HEK293 (cell line): ENCODE measurements around the gene CTNNBL1.

Experiments used
- CTCF ChIA-PET: fragments of 350-600 bp; formaldehyde crosslinking; extraction: SDS; loops from one replicate; lab custom pipeline; 2021; ENCODE audit warnings: antibody characterized with exemption; lab: Yijun Ruan, JAX
- POLR2A ChIA-PET: fragments of 300-600 bp; formaldehyde crosslinking; extraction: SDS; loops from one replicate; lab custom pipeline; 2020; ENCODE audit warnings: antibody characterized with exemption, inconsistent platforms; lab: Yijun Ruan, JAX
- H3K27ac ChIP-seq: fragments of 200-500 bp; sonication (Bioruptor generic); 2 replicates; pipeline ENCODE4 v1.5.1; 2014; ENCODE audit warnings: low read depth, low read length, control low read depth, inconsistent platforms; ENCODE audit errors: extremely low read depth
- H3K36me3 ChIP-seq, 2 experiments: fragments of 200-500 bp in 1 of 2; sonication (Bioruptor generic) in 1 of 2; 1 replicate in 1 of 2; 2 replicates in 1 of 2; pipeline ENCODE4 v1.5.1; 2014 to 2017; ENCODE audit warnings: inconsistent platforms in 2 of 2, low read length in 2 of 2; ENCODE audit not compliant: control insufficient read depth in 2 of 2, insufficient read depth in 1 of 2
- H3K4me1 ChIP-seq: fragments of 200-500 bp; sonication (Bioruptor generic); 2 replicates; pipeline ENCODE4 v1.5.1; 2014; ENCODE audit warnings: mild to moderate bottlenecking, low read length, inconsistent platforms; ENCODE audit not compliant: control insufficient read depth, insufficient read depth
- H3K4me3 ChIP-seq: 2 replicates; pipeline ENCODE4 v1.5.1; 2011; ENCODE audit warnings: low read depth, mild to moderate bottlenecking, control low read depth, low read length, moderate library complexity
- H3K9me3 ChIP-seq: fragments of 200-500 bp; sonication (Bioruptor generic); 2 replicates; pipeline ENCODE4 v1.5.1; 2014; ENCODE audit warnings: low read depth, low read length, inconsistent platforms; ENCODE audit not compliant: control insufficient read depth, insufficient read depth
- EGR2 ChIP-seq: fragments of 450-650 bp; formaldehyde crosslinking; IDR thresholded peaks from 2 replicates; pipeline ENCODE4 v1.5.1; 2016; ENCODE audit warnings: low read depth, missing biosample characterization, missing genetic modification characterization
- IKZF3 ChIP-seq: fragments of 450-650 bp; IDR thresholded peaks from 2 replicates; pipeline ENCODE4 v1.5.0; 2018; ENCODE audit warnings: missing biosample characterization, mild to moderate bottlenecking, missing genetic modification characterization, moderate library complexity
- KLF10 ChIP-seq: fragments of 450-650 bp; IDR thresholded peaks from 2 replicates; pipeline ENCODE4 v1.5.1; 2018; ENCODE audit warnings: missing biosample characterization, mild to moderate bottlenecking, missing genetic modification characterization
- PRDM1 ChIP-seq: fragments of 450-650 bp; formaldehyde crosslinking; IDR thresholded peaks from 2 replicates; pipeline ENCODE4; 2016; ENCODE audit warnings: missing biosample characterization, missing genetic modification characterization
- RBAK ChIP-seq: fragments of 450-650 bp; formaldehyde crosslinking; IDR thresholded peaks from 2 replicates; pipeline ENCODE4 v1.5.1; 2016; ENCODE audit warnings: missing biosample characterization, missing genetic modification characterization
- SP2 ChIP-seq: fragments of 450-650 bp; formaldehyde crosslinking; IDR thresholded peaks from 2 replicates; pipeline ENCODE4 v1.5.1; 2016; ENCODE audit warnings: missing biosample characterization, missing genetic modification characterization
- SP7 ChIP-seq: fragments of 450-650 bp; formaldehyde crosslinking; IDR thresholded peaks from 2 replicates; pipeline ENCODE4 v1.5.1; 2016; ENCODE audit warnings: missing biosample characterization, missing genetic modification characterization
- YY2 ChIP-seq: fragments of 450-650 bp; formaldehyde crosslinking; IDR thresholded peaks from 2 replicates; pipeline ENCODE4 v1.5.1; 2016; ENCODE audit warnings: missing biosample characterization, missing genetic modification characterization
- ZBTB20 ChIP-seq: fragments of 450-650 bp; formaldehyde crosslinking; IDR thresholded peaks from 2 replicates; pipeline ENCODE4 v1.5.1; 2016; ENCODE audit warnings: missing biosample characterization, missing genetic modification characterization
- ZNF114 ChIP-seq: fragments of 450-650 bp; formaldehyde crosslinking; IDR thresholded peaks from 2 replicates; pipeline ENCODE4 v1.5.0; 2017; ENCODE audit warnings: missing biosample characterization, missing genetic modification characterization
- ZNF146 ChIP-seq: fragments of 450-650 bp; formaldehyde crosslinking; IDR thresholded peaks from 2 replicates; pipeline ENCODE4 v1.5.1; 2016; ENCODE audit warnings: missing biosample characterization, missing genetic modification characterization
- ZNF223 ChIP-seq: fragments of 450-650 bp; formaldehyde crosslinking; IDR thresholded peaks from 2 replicates; pipeline ENCODE4 v1.5.1; 2016; ENCODE audit warnings: missing biosample characterization, missing genetic modification characterization
- ZNF274 ChIP-seq, 2 experiments: fragments of 200-500 bp in 1 of 2; fragments of 450-650 bp in 1 of 2; sonication (Bioruptor generic) in 1 of 2; formaldehyde crosslinking in 1 of 2; IDR thresholded peaks; 2 replicates each; pipeline versions ENCODE4 v1.5.1 to v1.6.1; 2014 to 2016; ENCODE audit warnings: borderline replicate concordance in 1 of 2, inconsistent platforms in 1 of 2, low read length in 1 of 2, missing biosample characterization in 1 of 2, missing genetic modification characterization in 1 of 2
- ZNF366 ChIP-seq: fragments of 450-650 bp; formaldehyde crosslinking; conservative IDR thresholded peaks from 2 replicates; pipeline ENCODE4 v1.5.1; 2016; ENCODE audit warnings: missing biosample characterization, missing genetic modification characterization
- ZNF423 ChIP-seq: fragments of 450-650 bp; formaldehyde crosslinking; IDR thresholded peaks from 2 replicates; pipeline ENCODE4 v1.5.1; 2016; ENCODE audit warnings: missing biosample characterization, missing genetic modification characterization
- ZNF426 ChIP-seq: fragments of 450-650 bp; formaldehyde crosslinking; IDR thresholded peaks from 2 replicates; pipeline ENCODE4 v1.5.1; 2017; ENCODE audit warnings: missing biosample characterization, missing genetic modification characterization, mild to moderate bottlenecking, inconsistent platforms, moderate library complexity
- ZNF433 ChIP-seq: fragments of 450-650 bp; formaldehyde crosslinking; IDR thresholded peaks from 2 replicates; pipeline ENCODE4 v1.5.1; 2016; ENCODE audit warnings: missing biosample characterization, missing genetic modification characterization, low read depth
- ZNF544 ChIP-seq: fragments of 450-650 bp; formaldehyde crosslinking; IDR thresholded peaks from 2 replicates; pipeline ENCODE4 v1.5.0; 2017; ENCODE audit warnings: missing biosample characterization, missing genetic modification characterization
- ZNF600 ChIP-seq: fragments of 450-650 bp; formaldehyde crosslinking; IDR thresholded peaks from 2 replicates; pipeline ENCODE4 v1.5.1; 2016; ENCODE audit warnings: missing biosample characterization, missing genetic modification characterization
- ZNF621 ChIP-seq: fragments of 450-650 bp; formaldehyde crosslinking; IDR thresholded peaks from 2 replicates; pipeline ENCODE4 v1.5.1; 2017; ENCODE audit warnings: missing biosample characterization, missing genetic modification characterization
- ZNF658 ChIP-seq: fragments of 450-650 bp; formaldehyde crosslinking; IDR thresholded peaks from 2 replicates; pipeline ENCODE4; 2016; ENCODE audit warnings: missing biosample characterization, missing genetic modification characterization
- ZNF707 ChIP-seq: fragments of 450-650 bp; formaldehyde crosslinking; IDR thresholded peaks from 2 replicates; pipeline ENCODE4 v1.5.1; 2016; ENCODE audit warnings: missing biosample characterization, missing genetic modification characterization
- ZNF768 ChIP-seq: fragments of 450-650 bp; formaldehyde crosslinking; IDR thresholded peaks from 2 replicates; pipeline ENCODE4 v1.5.1; 2018; ENCODE audit warnings: missing biosample characterization, mild to moderate bottlenecking, missing genetic modification characterization
- ZNF776 ChIP-seq: fragments of 450-650 bp; formaldehyde crosslinking; IDR thresholded peaks from 2 replicates; pipeline ENCODE4 v1.5.0; 2017; ENCODE audit warnings: missing biosample characterization, missing genetic modification characterization, borderline replicate concordance
- ZNF830 ChIP-seq: fragments of 450-650 bp; IDR thresholded peaks from 2 replicates; pipeline ENCODE4 v1.5.0; 2018; ENCODE audit warnings: missing biosample characterization, missing genetic modification characterization, low read depth, mild to moderate bottlenecking, moderate library complexity
- TF ChIP-seq, protein P1 (sequence below): fragments of 450-650 bp; formaldehyde crosslinking; conservative IDR thresholded peaks from 2 replicates; pipeline ENCODE4 v1.5.1; 2016; ENCODE audit warnings: low read depth, missing biosample characterization, missing genetic modification characterization
- TF ChIP-seq, protein P2 (sequence below): fragments of 450-650 bp; formaldehyde crosslinking; IDR thresholded peaks from 2 replicates; pipeline ENCODE4; 2016; ENCODE audit warnings: missing biosample characterization, missing genetic modification characterization
- TF ChIP-seq, protein P3 (sequence below): fragments of 450-650 bp; formaldehyde crosslinking; IDR thresholded peaks from 2 replicates; pipeline ENCODE4 v1.5.1; 2017; ENCODE audit warnings: missing biosample characterization, missing genetic modification characterization

The CTNNBL1 gene

DNA sequence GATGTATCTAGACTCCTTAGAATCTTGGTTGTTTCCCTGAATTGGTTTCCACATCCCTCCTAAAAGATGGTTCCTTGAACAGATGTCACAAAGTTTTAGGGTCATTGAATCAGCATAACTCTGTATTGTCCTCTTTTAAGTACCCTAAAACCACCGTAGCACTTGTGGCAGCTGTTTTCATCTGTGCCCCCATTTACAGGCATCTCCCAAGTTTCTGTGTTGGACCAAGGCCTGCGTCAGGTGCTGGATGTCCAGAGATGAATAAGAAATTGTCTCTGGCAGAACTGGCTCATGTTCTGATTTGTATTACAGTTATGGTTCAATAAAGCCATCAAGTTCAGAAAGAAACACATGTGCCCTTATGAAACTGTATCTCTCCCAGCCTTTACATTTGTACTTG lies 48.3 kb downstream of the CTNNBL1 start:
- POLR2A ChIA-PET, result no interaction called here
- CTCF ChIA-PET, result interaction anchor here (1.2 kb wide), 1 partner anchor 16 kb away, joined by 4 read pairs; no protein-coding TSS in a partner anchor
- Histone ChIP-seq H3K27ac (no peak overlapping the region), H3K36me3 (peaks cover 10 to 37% of the 10 kb centered on the region in 2 experiments), H3K4me3 (no peak overlapping the region)
- TF ChIP-seq ZNF707 (no peak), ZNF600 (no peak), KLF10 (tag by site-specific recombination) (no peak), EGR2 (no peak), PRDM1 (no peak), ZNF274 (IDR thresholded peaks at IDR 0.05; ENCODE audit: low read length) (no peak), ZNF274 (tag by site-specific recombination; IDR thresholded peaks at IDR 0.05; ENCODE audit: borderline replicate concordance) (no peak), ZBTB20 (tag by site-specific recombination) (no peak), ZNF621 (tag by site-specific recombination) (no peak), ZNF114 (tag by site-specific recombination) (no peak), ZNF544 (tag by site-specific recombination) (no peak)
- TF ChIP-seq, protein P1, sequence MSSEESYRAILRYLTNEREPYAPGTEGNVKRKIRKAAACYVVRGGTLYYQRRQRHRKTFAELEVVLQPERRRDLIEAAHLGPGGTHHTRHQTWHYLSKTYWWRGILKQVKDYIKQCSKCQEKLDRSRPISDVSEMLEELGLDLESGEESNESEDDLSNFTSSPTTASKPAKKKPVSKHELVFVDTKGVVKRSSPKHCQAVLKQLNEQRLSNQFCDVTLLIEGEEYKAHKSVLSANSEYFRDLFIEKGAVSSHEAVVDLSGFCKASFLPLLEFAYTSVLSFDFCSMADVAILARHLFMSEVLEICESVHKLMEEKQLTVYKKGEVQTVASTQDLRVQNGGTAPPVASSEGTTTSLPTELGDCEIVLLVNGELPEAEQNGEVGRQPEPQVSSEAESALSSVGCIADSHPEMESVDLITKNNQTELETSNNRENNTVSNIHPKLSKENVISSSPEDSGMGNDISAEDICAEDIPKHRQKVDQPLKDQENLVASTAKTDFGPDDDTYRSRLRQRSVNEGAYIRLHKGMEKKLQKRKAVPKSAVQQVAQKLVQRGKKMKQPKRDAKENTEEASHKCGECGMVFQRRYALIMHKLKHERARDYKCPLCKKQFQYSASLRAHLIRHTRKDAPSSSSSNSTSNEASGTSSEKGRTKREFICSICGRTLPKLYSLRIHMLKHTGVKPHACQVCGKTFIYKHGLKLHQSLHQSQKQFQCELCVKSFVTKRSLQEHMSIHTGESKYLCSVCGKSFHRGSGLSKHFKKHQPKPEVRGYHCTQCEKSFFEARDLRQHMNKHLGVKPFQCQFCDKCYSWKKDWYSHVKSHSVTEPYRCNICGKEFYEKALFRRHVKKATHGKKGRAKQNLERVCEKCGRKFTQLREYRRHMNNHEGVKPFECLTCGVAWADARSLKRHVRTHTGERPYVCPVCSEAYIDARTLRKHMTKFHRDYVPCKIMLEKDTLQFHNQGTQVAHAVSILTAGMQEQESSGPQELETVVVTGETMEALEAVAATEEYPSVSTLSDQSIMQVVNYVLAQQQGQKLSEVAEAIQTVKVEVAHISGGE (tag by site-specific recombination), result no peak
- TF ChIP-seq, protein P2, sequence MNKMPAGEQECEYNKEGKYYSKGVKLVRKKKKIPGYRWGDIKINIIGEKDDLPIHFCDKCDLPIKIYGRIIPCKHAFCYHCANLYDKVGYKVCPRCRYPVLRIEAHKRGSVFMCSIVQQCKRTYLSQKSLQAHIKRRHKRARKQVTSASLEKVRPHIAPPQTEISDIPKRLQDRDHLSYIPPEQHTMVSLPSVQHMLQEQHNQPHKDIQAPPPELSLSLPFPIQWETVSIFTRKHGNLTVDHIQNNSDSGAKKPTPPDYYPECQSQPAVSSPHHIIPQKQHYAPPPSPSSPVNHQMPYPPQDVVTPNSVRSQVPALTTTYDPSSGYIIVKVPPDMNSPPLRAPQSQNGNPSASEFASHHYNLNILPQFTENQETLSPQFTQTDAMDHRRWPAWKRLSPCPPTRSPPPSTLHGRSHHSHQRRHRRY (tag by site-specific recombination), result no peak
- TF ChIP-seq, all 188 proteins: peak for 0
- Histone ChIP-seq H3K9me3 (no peaks in the 10 kb centered on the region), H3K4me1 (no peaks in the 10 kb centered on the region)

DNA sequence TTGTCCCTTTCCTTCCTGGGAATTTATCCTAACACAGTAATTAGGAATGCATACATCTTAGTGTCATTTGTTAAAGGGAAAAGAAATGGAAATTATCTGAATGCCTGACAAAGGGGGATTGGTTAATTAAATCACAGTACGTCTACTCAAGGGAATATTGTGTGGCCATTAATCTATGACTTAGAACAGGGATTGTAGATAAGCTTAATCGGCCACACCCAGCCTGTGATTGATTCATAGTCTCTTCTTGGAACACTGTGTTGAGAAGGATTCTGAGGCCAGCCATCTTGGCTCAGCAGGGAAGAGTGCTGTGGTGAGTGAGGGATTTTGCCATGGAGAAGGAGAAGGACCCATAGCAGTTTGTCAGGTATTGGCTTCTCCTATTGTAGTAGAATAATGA lies 50.5 kb downstream of the CTNNBL1 start:
- no peak overlapping the region for H3K27ac ChIP-seq
- POLR2A ChIA-PET, result no interaction called here
- no peak overlapping the region for H3K4me3 ChIP-seq
- H3K36me3 ChIP-seq, result peaks cover 5 to 28% of the 10 kb centered on the region in 2 experiments; a peak in 2 of 3 replicates
- CTCF ChIA-PET, result no interaction called here
- no peaks in the 10 kb centered on the region for H3K9me3 ChIP-seq
- TF ChIP-seq ZNF223 (tag by site-specific recombination), result no peak
- TF ChIP-seq, all 188 proteins: peak for 0
- H3K4me1 ChIP-seq, result no peaks in the 10 kb centered on the region

DNA sequence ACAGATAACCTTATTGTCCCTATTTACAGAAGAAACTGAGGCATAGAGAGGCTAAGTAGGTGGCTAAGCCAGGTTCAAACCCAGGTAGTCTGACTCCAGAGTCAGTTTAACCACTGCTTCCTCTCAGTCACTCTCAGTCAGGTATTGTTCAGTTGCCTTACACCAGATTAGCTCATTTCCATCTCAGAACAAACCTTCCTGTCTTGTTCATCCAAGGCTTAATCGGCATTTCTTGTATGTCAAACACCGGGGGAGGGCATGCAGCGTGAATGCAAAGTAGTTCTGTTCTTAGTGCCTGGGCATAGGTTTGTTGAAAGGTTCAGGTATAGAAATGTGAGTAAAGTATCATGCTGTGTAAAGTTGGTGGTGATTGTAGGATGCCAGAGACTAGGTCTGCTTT lies 51.7 kb downstream of the CTNNBL1 start:
- TF ChIP-seq ZNF768 (tag by site-specific recombination) (no peak), ZNF433 (tag by site-specific recombination) (no peak), ZNF658 (tag by site-specific recombination) (no peak), ZNF423 (no peak), IKZF3 (tag by site-specific recombination) (no peak), SP7 (tag by site-specific recombination) (no peak), YY2 (tag by site-specific recombination) (no peak), RBAK (no peak), ZNF830 (tag by site-specific recombination) (no peak), ZNF776 (tag by site-specific recombination) (no peak), SP2 (tag by site-specific recombination) (no peak), ZNF366 (tag by site-specific recombination) (no peak), ZNF621 (tag by site-specific recombination) (no peak), ZNF426 (tag by site-specific recombination) (no peak), ZNF146 (tag by site-specific recombination) (no peak)
- TF ChIP-seq, protein P3, sequence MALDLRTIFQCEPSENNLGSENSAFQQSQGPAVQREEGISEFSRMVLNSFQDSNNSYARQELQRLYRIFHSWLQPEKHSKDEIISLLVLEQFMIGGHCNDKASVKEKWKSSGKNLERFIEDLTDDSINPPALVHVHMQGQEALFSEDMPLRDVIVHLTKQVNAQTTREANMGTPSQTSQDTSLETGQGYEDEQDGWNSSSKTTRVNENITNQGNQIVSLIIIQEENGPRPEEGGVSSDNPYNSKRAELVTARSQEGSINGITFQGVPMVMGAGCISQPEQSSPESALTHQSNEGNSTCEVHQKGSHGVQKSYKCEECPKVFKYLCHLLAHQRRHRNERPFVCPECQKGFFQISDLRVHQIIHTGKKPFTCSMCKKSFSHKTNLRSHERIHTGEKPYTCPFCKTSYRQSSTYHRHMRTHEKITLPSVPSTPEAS, result no peak
- ChIA-PET CTCF (no interaction called here), POLR2A (no interaction called here)
- no peak overlapping the region for H3K4me3 ChIP-seq
- H3K27ac ChIP-seq, result no peak overlapping the region
- H3K4me1 ChIP-seq, result no peaks in the 10 kb centered on the region
- peaks cover 5 to 24% of the 10 kb centered on the region in 2 experiments; a peak in 2 of 3 replicates for H3K36me3 ChIP-seq
- H3K9me3 ChIP-seq, result no peaks in the 10 kb centered on the region
